Lower leg skin (tissue), 4 donors: ENCODE measurements around the gene REEP1. TPM values are rescaled to one million over a fixed set of nuclear protein-coding genes. Genes with fewer than 3 reads are reported as not detected.
"Not testable (repeated sequence)": the region's sequence is repeated elsewhere in the genome, so short reads cannot be mapped to it uniquely, and the experiment has no call there.

Source experiments
- DNase-seq, 2 donors: peaks; one replicate each; pipeline ENCODE4 v3.0.0-alpha.2; 2019; ENCODE audit warnings: low spot score in 2 of 2
- H3K4me3 ChIP-seq: fragments of 200-600 bp; sonication (generic); 2 replicates; pipeline ENCODE4 v1.5.1; 2017; ENCODE audit warnings: mild to moderate bottlenecking, low read depth; ENCODE audit not compliant: poor library complexity, severe bottlenecking
- CTCF ChIP-seq, 3 donors: fragments of 450-650 bp; IDR thresholded peaks; one replicate each; pipeline ENCODE4 v1.5.1; 2016; ENCODE audit warnings: antibody characterized with exemption in 3 of 3, mild to moderate bottlenecking in 3 of 3, moderate library complexity in 2 of 3
- POLR2A ChIP-seq, 2 donors: fragments of 450-650 bp; IDR thresholded peaks; one replicate each; pipeline ENCODE4 v1.6.1; 2016 to 2017; ENCODE audit warnings: antibody characterized with exemption in 2 of 2, mild to moderate bottlenecking in 1 of 2, moderate library complexity in 1 of 2
- WGBS, 2 donors: methylation state at CpG; one replicate each; pipeline ENCODE4 v1.1.5; 2018; 5-methylcytosine and 5-hydroxymethylcytosine counted together
- intact Hi-C: fragments of 100-400 bp; cut with DNase I; formaldehyde crosslinking; loops from one replicate; pipeline ENCODE4 v1.15.0; 2023; ENCODE audit warnings: low total_unique reads
- total RNA-seq, 4 donors: library from RNA; depleted of rRNA; stranded (reverse); fragments of >200 nt; gene quantifications; one replicate each; pipeline ENCODE4 v1.1.0, GENCODE V29; 2016

Gene REEP1
- total RNA-seq, 4 donors from 2014 or later: 0.04 to 4.3 (median 2.0) TPM

GRCh38 chr2:86249579-86250391, 87.6 kb downstream of the REEP1 start:
- WGBS, 2 donors: 44 to 53% methylated on average over 10 of the region's 10 CpGs
- no peak for DNase-seq

GRCh38 chr2:86249176-86249575, 88.2 kb downstream of the REEP1 start:
- TF ChIP-seq CTCF (IDR thresholded peaks at IDR 0.05) (no peak), POLR2A (IDR thresholded peaks at IDR 0.05) (no peak)
- H3K4me3 ChIP-seq: no peak overlapping the region
- DNase-seq: no peak
- WGBS, 2 donors: 62 to 79% methylated on average over 6 of the region's 6 CpGs
- intact Hi-C loops: no loop called here

More at GRCh38 chr2:86249579-86250391, 87.6 kb downstream of the REEP1 start:
- intact Hi-C loops: no loop called here
- TF ChIP-seq CTCF (IDR thresholded peaks at IDR 0.05) (no peak), POLR2A (IDR thresholded peaks at IDR 0.05) (no peak)
- H3K4me3 ChIP-seq: no peak overlapping the region

GRCh38 chr2:86245222-86245621, 92.2 kb downstream of the REEP1 start:
- H3K4me3 ChIP-seq, DNase-seq, intact Hi-C loops: not testable (repeated sequence)
- 92 to 93% methylated on average over 5 of the region's 5 CpGs for WGBS, 2 donors

- H3K4me3 ChIP-seq, intact Hi-C loops: not testable (repeated sequence)
- DNase-seq: peak in 1 of 2 donors; percentile 61
- WGBS, 2 donors: 98 to 99% methylated on average over 5 of the region's 5 CpGs
Observed at GRCh38 chr2:86244781-86245180, 92.6 kb downstream of the REEP1 start.

- 90 to 92% methylated on average over 5 of the region's 5 CpGs for WGBS, 2 donors
- DNase-seq: no peak
- H3K4me3 ChIP-seq: no peak overlapping the region
- TF ChIP-seq POLR2A (IDR thresholded peaks at IDR 0.05): no peak
- TF ChIP-seq CTCF (IDR thresholded peaks at IDR 0.05): no peak
- intact Hi-C loops: no loop called here
Observed at GRCh38 chr2:86243950-86244733, 93.3 kb downstream of the REEP1 start.

GRCh38 chr2:86243272-86243671, 94.2 kb downstream of the REEP1 start:
- TF ChIP-seq CTCF (IDR thresholded peaks at IDR 0.05) (no peak), POLR2A (IDR thresholded peaks at IDR 0.05) (no peak)
- no peak overlapping the region for H3K4me3 ChIP-seq
- 79 to 84% methylated on average over 6 of the region's 6 CpGs for WGBS, 2 donors
- intact Hi-C loops: no loop called here
- DNase-seq: no peak
